HG03469 (cell line): ENCODE results near the gene ST8SIA6.
A peak's percentile ranks its signal among the peaks of the same experiment; 100 is the strongest.
"Not testable (repeated sequence)": the region's sequence is repeated elsewhere in the genome, so short reads cannot be mapped to it uniquely, and the experiment has no call there.

Experiments used
- ATAC-seq: cut with Tn5 transposase; IDR thresholded peaks from one replicate; pipeline ENCODE4 v1.9.1; 2021; ENCODE audit warnings: mild to moderate bottlenecking, moderate library complexity, moderate number of reproducible peaks; ENCODE audit not compliant: unreplicated experiment

The ST8SIA6 gene

DNA sequence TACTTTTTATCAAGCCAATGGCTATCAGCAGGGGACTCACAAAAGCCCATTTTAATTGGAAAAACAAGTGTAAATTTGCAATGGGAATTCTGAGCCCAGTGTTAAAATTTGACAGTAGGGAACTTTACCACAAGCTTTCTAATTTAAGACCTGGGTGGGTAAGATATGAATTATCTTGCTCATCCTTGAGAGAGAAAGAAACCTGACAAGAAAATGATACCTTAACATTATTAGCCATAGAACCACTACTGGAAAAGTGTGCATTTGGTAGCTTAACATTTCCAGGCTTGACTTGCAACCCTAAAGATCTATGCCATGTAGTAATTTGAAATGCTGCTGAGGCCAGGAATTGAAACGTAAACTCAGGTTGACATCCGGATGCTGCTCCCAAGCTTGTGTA, 2.7 kb upstream of the ST8SIA6 start:
- ATAC-seq: no peak

DNA sequence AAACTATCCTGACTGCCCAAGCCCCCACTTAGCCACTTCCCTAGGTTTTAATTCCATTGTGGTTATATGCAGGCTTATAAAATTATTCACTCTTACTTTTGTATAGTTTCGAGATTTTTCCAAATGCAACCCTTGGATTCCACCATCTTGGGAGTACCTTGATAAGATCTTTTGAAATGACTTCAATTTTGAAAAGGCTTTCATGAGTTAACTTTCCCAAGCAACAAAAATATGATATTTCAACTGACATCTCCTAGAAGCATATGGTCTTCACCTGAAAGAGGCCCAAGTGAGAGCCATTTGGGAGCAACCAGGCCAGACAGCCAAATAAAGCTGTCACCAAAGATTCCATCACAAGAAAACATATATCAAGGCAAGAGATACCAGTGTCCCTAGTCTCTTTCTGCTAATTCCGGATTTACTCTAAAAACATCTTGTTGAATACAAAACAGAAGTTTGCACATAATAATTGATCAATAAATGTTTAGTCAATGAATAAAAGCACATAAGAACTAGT, 1.7 kb upstream of the ST8SIA6 start:
- no peak for ATAC-seq

DNA sequence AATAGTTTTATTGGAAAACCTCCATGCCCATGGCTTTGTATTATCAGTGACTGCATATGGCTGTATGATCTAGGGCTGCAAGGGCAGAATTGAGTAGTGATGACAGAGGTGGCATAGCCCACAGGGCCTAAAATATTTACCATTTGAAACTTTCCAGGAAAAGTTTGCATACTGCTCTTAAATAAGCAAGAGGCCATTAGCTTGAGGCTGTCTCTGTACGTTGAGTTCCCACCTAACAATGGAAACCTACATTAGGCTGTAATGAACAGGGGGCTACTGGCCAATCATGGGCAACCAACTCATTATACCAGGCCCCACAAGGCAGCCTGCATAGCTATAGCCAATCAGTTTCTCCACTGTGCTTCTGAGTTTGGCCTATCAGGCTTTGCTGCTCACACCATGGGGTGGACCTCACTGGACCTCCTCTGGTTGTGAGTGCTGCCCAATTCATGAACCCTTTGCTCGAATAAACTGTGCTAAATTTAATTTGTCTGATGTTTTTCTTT, 673 bp upstream of the ST8SIA6 start:
- ATAC-seq: no peak

DNA sequence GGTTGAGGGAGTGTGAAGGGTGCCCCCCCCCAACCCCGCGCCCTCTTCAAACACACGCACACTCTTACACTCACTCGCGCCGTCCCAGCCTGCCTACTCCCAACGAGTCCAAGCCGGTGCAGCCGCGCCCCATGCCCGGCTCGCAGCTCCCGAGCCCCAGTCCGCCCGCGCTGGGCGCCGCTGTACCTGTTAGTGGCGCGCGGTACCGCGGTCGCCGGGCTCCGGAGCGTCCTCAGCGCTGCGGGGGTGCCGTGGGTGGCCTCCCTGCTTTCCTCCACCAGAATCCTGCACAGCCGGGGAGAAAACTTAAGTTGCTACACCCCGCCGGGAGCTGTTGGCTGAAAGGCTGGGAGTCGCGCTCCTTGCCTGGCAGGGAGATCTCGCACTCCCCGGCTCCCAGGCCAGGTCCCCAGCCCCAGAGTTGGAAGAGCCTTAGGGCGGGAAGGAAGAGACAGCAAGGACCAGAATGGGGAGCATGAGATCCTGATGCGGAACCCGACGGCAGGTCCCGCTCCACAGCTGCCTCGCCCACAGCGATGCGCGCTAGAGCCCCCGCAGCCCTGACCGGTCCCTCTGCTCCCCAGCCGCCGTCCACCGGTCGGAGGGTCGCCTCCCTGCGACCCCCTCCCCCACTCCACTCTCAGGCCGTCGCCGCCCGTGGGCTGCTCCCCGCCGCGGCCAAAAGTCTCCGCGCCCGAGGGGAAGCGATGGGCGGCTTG, 863 bp downstream of the ST8SIA6 start:
- no peak for ATAC-seq

DNA sequence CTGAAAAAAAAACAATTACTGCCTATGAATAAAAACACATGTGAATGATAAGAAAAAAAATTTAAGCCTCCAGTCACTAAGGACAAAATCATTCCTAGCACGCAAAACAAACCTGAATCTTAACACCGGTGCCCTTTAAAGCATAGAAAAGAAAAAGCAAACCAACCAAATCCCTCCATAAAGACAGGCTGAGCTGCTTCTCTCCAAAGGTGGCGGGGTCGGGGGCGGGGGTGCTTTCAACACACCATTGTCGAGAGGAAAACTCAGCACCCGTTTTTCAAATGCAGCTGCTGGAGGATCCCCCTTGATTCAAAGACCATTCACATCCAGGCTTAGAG, 1.4 kb downstream of the ST8SIA6 start:
- ATAC-seq: no peak

DNA sequence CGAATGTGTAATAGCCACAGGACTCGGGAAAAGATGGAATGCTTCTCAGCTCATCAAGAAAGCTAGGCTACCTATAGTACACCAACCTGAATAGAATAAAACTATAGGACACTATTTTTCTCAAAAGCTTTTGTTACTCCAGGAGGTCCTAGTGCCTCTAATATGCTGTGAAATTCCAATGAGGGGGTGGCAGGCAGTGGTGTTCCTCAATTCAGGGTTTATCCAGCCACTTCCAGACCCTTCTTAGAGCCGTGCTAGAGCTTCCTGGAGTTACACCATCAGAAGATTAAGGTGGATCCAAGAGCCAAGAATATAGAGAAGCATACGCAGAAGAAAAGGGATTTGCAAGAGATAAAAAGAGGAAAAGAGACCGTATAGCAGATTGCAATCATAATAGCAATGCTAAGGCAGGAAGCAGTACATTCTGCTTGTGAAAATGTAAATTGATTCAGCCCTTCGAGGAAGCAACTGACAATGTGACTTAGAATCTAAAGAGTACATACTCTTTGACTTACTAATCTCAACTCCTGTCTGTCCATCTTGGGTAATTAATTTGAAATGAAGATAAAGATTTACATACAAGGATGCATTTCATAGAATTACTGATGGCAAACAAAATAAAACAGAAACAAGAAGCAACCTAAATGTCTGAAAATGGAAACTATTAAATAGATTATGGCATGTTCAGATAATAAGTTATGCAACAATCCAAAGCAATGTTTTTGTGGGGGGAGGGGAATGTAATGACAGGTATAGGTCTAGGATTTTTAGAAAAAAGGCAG, 2.1 kb downstream of the ST8SIA6 start:
- no peak for ATAC-seq

DNA sequence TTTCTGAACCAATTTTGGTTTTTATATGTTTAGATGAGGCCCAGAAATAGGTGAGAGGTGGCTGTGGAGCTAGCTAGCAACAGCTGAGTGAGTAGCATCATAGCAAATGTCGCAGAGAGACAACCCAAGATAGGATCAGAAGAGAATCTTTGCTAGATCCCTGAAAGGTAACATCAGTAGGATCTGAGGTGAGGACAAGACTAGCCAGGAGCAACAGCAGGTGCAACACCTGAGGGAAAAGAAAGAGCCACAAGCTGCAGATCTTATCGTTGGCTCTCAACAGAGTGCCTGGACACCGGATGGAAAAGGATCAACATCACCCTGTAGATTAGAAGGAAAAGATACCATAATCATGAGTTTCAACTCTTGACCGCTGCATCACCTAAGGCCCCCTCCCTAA, 4.4 kb downstream of the ST8SIA6 start:
- no peak for ATAC-seq

DNA sequence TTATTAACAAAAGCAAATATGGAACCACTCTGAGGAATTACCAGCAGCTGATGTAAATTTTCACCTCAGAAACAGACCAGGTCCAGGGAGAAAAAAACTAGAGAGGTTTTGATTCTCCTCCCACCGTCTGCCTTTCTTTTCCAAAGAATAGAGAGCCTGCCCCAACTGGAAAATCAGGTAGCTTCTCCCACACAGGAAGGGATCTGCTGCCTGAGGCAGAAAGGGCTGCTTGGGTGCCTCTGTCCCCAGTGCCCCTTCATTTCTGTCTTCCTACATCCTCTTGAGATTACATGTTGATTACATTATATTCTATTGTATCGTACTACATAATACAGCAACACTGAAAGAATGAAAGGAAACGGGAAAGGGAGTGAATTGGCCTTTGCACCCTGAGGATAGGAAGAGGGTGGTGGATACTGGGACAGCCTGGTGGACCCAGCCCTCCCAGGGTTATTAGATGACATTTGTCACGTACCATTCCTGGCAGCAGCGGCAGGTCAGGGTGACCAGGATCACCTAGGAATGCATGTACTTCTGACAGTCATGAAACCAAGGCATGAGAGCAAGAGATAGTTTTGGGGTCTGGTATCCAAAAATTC, 8.9 kb downstream of the ST8SIA6 start:
- no peak for ATAC-seq

DNA sequence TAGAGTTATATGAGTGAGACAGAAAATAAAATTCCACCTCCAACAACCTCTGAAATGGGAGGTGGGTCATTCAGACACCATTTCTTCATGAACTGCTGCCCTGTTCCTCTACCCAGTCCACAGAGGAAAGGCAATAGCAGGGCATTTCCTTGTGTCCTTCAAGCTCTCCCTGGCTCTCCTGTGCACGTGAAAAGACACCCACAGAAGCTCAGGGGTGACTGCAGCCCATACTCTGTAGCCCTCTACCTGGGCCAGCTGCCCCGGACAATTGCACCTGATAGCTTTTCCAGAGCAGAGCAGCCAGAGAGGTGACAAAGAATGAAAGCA, 10.0 kb downstream of the ST8SIA6 start:
- ATAC-seq: no peak

DNA sequence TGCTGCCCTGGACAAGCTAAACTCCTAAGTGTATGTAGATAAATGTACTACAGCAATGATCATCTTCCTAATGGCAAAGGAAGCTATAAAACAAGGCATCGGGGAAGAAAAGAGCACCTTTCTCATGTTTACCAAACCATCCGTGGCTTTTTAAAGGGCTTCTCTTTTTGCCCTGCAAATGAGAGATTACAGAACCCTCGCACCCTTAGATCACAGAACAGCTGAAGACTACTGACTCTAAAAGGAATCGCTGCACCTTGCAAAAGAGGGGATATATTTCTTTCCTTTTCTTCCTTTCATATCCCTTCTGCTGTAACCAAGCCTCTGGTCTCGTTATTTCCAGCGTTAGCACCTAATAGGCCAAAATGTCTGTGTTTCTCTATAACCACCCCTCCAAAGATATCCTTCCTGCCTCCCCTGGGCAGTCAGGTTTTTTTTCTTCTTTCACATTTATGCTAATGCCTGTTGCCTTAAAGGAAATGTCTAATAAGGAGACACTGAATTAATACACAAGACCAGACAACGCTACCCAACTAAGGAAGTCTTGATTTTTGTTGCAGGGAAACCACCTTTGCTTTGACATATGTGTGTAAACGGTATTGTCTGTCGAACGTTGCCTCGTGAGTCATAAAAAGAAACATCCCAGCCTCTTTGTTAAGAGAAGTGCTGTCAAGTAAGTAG, 10.5 kb downstream of the ST8SIA6 start:
- ATAC-seq: peak; percentile 97

DNA sequence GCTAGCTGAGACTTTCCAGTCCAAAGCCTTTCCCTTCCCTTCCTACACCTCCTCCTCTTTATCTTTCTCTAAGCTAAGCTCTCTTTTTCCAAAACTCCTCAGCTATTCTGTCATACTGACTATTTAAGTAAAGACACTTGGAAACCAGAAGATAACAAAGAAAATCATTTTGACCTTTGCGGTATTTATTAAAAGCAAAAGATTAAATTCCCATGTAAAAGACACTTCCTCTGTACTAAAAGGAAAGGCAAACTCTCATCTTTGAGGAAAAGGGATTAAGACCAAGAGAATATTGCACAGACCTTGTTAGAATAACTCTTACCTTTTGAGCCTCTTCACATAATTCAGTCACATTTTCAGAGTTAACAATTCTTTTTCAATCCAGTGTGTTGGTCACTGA, 15.8 kb downstream of the ST8SIA6 start:
- no peak for ATAC-seq

DNA sequence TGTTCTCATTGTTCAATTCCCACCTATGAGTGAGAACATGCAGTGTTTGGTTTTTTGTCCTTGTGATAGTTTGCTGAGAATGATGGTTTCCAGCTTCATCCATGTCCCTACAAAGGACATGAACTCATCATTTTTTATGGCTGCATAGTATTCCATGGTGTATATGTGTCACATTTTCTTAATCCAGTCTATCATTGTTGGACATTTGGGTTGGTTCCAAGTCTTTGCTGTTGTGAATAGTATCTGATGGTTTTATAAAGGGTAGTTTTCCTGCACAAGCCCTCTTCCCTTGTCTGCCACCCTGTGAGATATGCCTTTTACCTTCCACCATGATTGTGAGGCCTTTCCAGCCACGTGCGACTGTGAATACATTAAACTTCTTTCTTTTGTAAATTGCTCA, 17.8 kb downstream of the ST8SIA6 start:
- ATAC-seq: not testable (repeated sequence)

DNA sequence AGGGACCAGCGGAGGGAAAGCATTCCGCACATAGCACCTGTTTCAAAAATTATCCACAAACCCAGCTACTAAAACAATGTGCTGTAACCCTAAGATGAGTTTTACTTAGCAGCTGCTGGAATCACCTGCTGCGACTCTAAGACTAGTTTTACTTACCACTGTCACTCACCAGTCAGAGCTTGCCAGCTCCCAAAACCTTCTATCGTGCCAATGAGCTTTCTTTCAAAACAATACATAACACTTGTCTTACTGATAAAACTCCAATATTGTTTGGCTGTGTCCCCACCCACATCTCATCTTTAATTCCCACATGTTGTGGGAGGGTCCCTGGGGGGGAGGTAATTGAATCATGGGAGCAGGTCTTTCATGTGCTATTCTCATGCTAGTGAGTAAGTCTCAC, 18.4 kb downstream of the ST8SIA6 start:
- no peak for ATAC-seq

DNA sequence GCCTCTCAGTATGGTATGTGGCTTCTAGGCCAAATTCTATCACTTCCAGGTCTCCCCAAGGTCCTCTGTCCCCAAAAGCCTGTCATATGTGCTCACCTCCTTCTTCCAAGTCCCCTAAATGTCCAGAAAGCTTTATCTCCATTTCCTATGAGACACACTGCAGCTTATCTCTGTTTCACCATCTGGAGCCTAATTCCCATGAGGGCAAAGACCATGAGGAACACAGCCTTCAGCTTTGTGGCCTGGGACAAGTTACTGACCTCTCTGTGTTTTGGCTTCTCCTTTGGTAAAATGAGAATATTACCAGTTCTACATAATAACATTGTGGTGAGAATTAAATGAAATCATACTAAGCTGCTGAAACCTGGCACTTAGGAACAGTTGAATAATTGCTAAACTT, 19.2 kb downstream of the ST8SIA6 start:
- no peak for ATAC-seq

DNA sequence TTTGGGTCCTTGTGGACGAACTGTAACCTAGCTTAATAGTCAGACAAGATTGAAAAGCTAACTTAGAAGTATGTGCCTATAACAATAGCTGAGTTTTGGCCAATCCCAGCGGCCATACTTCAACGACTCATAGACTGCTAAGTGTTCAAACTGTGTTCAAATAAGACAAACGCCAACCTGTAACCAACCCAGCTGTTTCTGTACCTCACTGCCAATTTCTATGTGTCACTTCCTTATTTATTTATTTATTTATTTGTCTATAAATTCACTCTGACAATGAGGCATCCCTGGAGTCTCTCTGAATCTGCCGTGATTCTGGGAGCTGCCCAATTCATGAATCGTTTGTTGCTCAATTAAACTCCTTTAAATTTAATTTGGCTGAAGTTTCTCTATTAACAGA, 21.7 kb downstream of the ST8SIA6 start:
- no peak for ATAC-seq

DNA sequence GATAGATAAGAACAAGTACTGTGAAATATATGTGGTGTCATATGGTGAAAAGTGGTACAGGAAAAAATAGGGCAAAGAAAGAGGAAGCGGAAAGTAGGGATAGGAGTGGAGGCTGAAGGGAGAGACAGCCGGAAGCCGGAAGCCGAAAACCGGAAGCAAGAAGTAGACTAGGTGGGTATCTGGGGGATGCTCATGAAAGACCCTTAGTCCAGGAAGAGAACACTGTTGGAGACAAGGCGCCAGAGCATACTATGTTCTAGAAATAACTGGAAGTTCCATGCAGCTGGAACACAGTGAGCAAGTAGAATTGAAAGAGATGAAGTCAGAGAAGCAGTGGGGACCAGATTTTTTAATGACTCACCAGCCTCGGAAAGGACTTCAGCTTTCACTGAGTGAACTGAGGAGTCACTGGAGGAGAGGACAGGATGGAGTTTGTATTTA, 22.5 kb downstream of the ST8SIA6 start:
- ATAC-seq: no peak

DNA sequence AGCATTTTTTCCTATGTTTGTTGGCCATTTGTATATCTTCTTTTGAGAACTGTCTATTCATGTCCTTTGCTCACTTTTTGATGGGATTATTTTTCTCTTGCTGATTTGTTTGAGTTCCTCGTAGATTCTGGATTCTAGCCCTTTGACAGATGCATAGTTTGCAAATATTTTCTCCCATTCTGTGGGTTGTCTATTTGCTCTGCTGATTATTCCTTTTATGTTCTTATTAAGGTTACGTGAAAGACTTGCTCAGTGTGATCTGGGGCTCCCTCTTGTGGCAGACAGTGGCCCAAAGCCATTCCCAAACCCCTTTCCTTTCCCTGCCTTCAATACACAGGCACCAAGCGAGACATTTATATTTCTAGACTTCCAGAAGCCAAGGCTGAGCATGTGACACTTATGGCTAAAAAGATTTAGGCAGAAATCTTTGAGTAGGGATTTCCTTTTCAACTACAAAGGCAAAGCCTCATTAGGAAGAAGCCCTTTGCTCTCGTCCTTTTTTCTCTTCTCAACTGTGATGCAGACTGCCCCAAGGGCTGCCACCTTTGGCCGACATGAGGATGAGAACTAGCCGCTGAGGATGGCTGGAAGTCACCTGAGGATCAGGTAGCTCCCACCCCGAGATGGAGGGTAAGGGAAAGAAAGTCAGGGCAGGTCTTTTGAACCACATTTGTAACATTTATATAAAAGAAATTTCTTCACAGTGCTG, 23.6 kb downstream of the ST8SIA6 start:
- no peak for ATAC-seq

DNA sequence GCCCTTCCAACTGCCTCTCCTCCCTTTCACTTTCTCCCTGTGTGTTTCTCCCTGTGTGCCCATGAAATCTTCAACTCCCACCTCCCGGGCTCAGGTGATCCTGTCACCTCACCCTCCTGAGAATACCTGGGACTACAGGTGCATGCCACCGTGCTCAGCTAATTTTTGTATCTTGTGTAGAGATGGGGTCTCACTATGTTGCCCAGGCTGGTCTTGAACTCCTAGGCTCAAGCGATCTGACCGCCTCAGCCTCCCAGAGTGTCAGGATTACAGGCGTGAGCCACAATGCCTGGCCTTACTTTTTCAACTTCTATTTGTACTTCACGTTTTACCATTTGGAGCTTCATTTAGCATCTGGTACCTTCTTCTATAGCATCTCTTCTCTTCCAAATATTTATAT, 24.9 kb downstream of the ST8SIA6 start:
- ATAC-seq: no peak

DNA sequence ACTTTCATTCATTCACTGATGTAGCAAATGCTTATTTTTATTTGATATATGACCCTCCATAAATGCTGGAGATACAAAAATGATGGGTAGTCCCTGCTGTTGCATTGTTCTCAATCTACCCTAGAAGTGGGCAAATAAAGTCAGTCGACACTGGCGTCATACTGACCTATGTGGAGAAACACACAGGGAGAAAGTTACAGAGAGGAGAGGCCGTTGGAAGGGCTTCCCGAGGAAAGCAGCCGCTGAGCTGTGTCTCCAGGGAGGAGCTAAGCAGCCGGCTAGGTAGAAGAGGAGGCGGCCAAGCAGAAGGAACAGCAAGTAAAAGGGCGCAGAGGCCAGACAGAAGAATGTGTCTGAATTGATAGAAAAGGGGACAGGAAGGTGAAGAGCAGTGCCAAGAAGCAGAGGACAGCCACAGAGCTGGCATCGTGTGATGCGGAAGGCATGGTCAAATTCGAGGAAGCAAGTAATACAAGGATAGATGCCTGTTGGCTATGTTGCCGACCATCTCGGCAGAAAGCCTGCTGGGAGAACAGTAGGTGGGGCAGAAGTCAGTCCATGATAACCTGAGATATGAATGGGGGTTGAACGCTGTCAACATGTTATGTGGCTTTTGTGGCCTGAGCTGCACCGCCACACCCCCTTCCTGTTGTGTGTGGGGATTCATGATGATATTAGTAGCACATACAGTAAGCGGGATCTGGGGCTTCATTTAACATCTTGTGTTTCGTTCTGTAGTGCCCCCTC, 25.9 kb downstream of the ST8SIA6 start:
- no peak for ATAC-seq
